ENCODE data around the gene CDA. TPM values are rescaled to one million over a fixed set of nuclear protein-coding genes. Genes with fewer than 3 reads are reported as not detected.

CDA gene
- total and polyA plus RNA-seq, 2 donors (not counting 3 experiments of a cell fraction or from before 2014, with no cell fraction given): 0.35 to 1.9 TPM

DNA sequence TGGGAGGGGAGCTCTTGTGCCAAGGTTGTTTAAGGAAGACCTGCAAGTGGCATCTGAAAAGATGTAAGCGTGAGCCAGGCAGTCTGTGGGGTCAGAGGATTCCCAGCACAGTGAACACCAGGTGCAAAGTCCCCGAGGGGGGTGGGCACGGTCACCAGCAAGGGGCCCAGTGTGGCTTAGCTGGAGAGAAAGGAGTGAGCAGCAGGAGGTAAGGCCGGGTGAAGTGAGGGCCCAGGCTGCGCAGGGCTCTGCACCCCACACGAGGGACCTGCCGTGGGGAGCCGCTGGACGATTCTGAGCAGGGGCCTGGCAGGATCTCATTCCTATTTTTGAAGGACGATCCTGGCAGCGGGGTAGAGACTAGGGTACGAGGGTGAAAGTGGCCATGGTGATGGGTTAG, 68.1 kb downstream of the CDA start:
- H3K36me3 ChIP-seq (ENCODE audit: control insufficient read depth in 2 of 2, extremely low read depth in 1 of 2, insufficient read depth in 2 of 2, low read length in 2 of 2): peaks cover 7 to 45% of the 10 kb centered on the region in 2 experiments
- POLR2A ChIA-PET: no interaction called here
- no peak overlapping the region for H3K9ac ChIP-seq (replicated peaks; ENCODE audit: extremely low read depth, insufficient read depth, low read length)
- intact Hi-C loops (cut with micrococcal nuclease) (no loop called here), dilution Hi-C loops (cut with MboI; ENCODE audit: extremely low pct_ligation_motif_present, low sequenced_read_pairs) (no loop called here)
- CTCF ChIA-PET: no interaction called here
- H3K27me3 ChIP-seq (ENCODE audit: control insufficient read depth in 2 of 2, insufficient read depth in 2 of 2, low read length in 2 of 2): no peaks in the 10 kb centered on the region
- H3K4me3 ChIP-seq (replicated peaks in 1 of 3; ENCODE audit: insufficient read depth in 1 of 3, low read depth in 1 of 3, low read length in 3 of 3): no peak overlapping the region
- no peaks in the 10 kb centered on the region for H4K20me1 ChIP-seq (replicated peaks; ENCODE audit: control insufficient read depth, extremely low read depth, insufficient read depth, low read length)
- no peak overlapping the region for H3K4me2 ChIP-seq (ENCODE audit: insufficient read depth, low read length)
- H3K27ac ChIP-seq (ENCODE audit: insufficient read depth, low read depth, low read length): no peak overlapping the region
- no peaks in the 10 kb centered on the region for H3K9me3 ChIP-seq (replicated peaks; ENCODE audit: control insufficient read depth, insufficient read depth, low read length)
- H3K4me1 ChIP-seq (ENCODE audit: control insufficient read depth, extremely low read depth, insufficient read depth, low read length): peaks cover 18% of the 10 kb centered on the region
- TF ChIP-seq MYC (IDR thresholded peaks at IDR 0.05; ENCODE audit: low read depth, low read length): no peak
- no peak for TF ChIP-seq POLR2A (IDR thresholded peaks at IDR 0.05; ENCODE audit: low read depth, low read length)
- no peak for TF ChIP-seq FOS (IDR thresholded peaks at IDR 0.05; ENCODE audit: borderline replicate concordance, insufficient read depth, low read length)
- TF ChIP-seq POLR2AphosphoS5 (IDR thresholded peaks at IDR 0.05; ENCODE audit: insufficient read depth, low read depth, low read length): no peak
- no peak for TF ChIP-seq JUN (IDR thresholded peaks at IDR 0.05; ENCODE audit: borderline replicate concordance, insufficient read depth, insufficient read length, low read depth)
- TF ChIP-seq, protein P1, sequence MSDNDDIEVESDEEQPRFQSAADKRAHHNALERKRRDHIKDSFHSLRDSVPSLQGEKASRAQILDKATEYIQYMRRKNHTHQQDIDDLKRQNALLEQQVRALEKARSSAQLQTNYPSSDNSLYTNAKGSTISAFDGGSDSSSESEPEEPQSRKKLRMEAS (IDR thresholded peaks at IDR 0.05; ENCODE audit: insufficient read depth, insufficient read length): no peak
- no peak for TF ChIP-seq GATA2 (IDR thresholded peaks at IDR 0.05; ENCODE audit: insufficient read depth, insufficient read length, low read depth, low read length)
- TF ChIP-seq, protein P2, sequence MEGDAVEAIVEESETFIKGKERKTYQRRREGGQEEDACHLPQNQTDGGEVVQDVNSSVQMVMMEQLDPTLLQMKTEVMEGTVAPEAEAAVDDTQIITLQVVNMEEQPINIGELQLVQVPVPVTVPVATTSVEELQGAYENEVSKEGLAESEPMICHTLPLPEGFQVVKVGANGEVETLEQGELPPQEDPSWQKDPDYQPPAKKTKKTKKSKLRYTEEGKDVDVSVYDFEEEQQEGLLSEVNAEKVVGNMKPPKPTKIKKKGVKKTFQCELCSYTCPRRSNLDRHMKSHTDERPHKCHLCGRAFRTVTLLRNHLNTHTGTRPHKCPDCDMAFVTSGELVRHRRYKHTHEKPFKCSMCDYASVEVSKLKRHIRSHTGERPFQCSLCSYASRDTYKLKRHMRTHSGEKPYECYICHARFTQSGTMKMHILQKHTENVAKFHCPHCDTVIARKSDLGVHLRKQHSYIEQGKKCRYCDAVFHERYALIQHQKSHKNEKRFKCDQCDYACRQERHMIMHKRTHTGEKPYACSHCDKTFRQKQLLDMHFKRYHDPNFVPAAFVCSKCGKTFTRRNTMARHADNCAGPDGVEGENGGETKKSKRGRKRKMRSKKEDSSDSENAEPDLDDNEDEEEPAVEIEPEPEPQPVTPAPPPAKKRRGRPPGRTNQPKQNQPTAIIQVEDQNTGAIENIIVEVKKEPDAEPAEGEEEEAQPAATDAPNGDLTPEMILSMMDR (IDR thresholded peaks at IDR 0.05; ENCODE audit: extremely low read depth in 1 of 2, insufficient read depth in 1 of 2, low read depth in 1 of 2, low read length in 2 of 2): no peak
- no peak for TF ChIP-seq EZH2 (IDR thresholded peaks at IDR 0.05; ENCODE audit: borderline replicate concordance, low read depth, low read length, severe bottlenecking)
- no peak overlapping the region for H2AFZ ChIP-seq (ENCODE audit: low read depth, low read length)
- BruUV-seq (replicated peaks): no TSS peak
- peaks cover 40% of the 10 kb centered on the region for H3K79me2 ChIP-seq (ENCODE audit: control insufficient read depth, insufficient read depth, low read length)
- DNase-seq (ENCODE audit: low read depth, low spot score) (no peak), FAIRE-seq (no peak)
- H3K9me1 ChIP-seq (replicated peaks; ENCODE audit: control insufficient read depth, extremely low read depth, insufficient read depth, low read length): no peaks in the 10 kb centered on the region
